GDM1 (cell line): ENCODE data around the gene VEGFC.

ENCODE experiments used
- DNase-seq: peaks from one replicate; lab custom pipeline; 2025; lab: John Stamatoyannopoulos, UW

VEGFC gene

DNA sequence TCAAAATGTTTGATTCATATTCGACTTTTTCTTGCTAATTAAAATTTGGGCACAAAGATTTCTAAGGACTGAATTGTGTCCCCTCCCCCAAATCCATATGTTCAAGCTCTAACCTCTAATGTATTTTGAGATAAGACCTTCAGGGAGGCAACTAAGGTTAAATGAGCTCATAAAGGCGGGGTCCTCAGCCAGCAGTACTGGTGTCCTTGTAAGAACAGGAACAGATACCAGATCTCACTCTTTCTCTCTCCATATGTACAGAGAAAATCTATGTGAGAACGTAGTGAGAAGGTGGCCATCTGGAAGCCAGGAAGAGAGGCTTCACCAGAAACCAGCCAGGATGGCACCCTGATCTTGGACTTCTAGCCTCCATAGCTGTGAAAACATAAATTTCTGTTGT, 116.9 kb downstream of the VEGFC start:
- DNase-seq = no peak

- DNase-seq = no peak
Observed at GRCh38 chr4:176671532-176671931, 121.2 kb downstream of the VEGFC start.

DNA sequence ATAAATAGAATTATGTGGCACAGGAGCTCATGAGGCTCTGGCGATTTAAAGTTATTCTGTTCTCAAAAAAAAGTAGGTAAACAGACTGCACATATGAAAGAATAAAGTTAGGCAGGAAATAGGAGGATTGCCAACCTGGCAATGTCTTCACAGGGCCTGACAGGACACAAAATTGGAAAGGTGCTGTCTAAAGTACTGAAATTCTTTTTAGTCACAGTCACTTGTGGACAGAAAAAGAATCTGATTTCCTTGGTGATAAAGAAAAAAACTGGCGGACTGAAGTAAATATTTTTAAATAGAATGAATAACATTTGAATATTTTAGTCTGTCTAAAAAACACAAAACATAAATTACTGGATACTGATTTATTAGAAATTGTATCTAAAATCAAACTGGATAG, 124.4 kb downstream of the VEGFC start:
- no peak for DNase-seq

- no peak for DNase-seq
Observed at GRCh38 chr4:176664964-176665363, 127.8 kb downstream of the VEGFC start.

GRCh38 chr4:176660561-176660960, 132.2 kb downstream of the VEGFC start:
- DNase-seq = no peak

DNA sequence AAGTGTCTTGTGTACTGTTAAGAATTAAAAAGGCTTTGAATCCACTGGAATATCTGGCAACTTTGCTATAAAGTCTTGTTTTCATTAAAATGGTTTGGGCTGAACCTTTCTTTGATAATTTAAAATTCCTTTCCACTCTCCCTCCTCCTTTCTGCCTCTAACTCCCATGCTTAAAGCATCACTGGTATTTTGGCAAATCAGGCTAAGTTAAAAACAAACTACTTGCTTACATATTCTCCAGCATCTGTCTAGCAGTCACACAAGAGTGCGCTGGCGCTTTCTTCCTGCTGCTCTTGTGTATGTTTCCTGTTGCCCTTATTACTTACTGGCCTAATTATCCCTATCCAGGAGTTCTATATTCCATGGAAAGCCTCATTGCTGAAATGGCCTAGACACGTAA, 136.6 kb downstream of the VEGFC start:
- DNase-seq = no peak

DNA sequence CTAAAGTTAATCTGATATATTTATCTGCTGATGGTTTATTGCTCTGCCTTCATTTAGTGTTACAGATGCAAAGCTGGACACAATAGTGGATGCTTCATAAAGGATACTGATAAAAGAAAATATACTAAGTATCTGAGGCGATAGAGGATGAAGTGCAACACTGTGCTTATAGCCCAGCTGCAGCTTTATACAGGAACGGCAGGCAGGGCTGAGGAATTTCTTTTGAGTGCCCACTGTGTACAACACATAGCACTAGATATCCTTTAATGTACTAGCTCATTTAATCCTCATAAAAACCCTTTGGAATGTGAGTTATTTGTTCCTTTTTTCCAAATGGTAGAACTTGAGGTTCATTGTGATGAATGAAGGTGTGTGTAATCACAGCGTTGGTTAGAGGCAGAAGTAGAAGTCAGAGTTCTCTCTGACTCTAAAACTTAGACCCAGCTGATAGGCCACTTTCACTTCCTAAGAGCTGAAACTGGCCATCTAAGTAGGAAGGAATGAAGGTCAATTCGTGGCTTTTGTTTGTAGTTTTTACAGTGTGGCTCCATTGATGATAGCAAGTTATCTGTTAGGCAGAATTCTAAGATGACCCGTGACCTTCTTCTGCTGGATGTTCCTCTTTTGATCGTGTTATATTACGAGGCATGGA, 138.0 kb downstream of the VEGFC start:
- DNase-seq = no peak

GRCh38 chr4:176653401-176654220, 139.1 kb downstream of the VEGFC start:
- no peak for DNase-seq

DNA sequence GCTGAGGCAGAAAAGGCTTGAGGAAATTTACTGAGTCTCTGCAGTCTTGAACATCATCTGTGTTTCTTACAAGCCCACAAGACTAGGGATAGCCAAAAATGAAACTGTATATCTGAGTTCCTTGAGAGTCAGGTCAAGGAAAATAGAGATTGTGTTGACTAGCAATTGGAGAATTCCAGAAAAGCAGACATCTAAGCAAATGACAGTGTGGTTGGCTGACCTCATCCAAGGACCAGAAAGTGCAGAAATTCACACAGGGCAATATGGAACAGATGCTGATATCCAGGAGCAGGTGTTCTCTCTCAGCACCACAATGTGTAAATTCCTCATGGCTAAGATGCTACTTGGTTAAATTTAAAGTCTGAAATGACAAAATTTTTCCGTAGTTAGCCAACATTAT, 146.4 kb downstream of the VEGFC start:
- no peak for DNase-seq

DNA sequence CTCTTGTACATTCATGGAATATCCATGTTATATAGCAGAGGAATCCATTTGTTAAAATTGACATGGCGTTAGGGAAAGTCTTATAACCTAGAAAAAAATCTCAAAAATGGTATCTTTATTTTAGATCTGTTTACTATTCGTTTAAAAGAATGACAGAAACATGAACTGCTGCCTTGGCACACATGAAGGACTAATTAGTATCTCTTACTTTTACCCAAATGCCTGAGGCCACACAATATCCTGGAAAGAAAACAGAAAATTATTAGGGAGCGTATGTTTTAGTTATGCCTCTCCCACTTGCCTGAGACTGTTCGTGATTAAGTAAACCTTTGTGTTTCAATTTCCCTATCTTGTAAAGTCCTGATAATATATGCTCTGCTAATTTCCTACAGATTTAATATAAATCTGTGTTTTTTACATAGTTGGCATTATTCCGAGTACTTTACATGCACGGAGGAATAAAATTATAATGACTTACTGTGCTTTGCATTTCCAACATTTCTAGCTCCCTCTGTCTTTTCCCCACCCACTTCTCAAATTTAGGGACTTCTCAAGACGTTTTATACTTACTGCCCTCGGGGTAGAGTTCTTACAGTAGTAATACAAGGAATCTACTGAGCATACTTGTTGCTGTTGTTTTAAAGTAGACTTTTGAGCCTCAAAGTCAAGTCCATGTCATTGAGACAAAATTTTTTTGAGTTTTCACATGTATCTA, 147.3 kb downstream of the VEGFC start:
- no peak for DNase-seq

GRCh38 chr4:176642472-176642871, 150.2 kb downstream of the VEGFC start:
- no peak for DNase-seq

DNA sequence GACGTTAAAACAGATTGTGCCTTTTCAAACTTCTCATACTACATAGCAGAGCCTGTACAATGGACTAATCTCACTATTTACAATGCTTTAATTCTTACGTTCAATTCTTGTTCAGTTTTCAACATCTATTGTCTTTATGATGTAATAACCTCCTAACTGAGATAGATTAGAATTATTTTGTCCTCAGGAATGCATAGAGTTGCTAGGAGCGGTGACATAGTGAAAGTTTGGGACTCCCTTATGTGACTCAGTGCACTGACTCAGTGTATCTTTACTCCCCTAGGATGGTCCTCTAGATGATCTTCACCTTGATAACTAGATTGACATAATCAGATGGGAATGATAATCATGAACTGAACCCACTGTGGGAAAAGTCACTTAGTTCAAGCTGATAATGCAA, 151.5 kb downstream of the VEGFC start:
- no peak for DNase-seq

DNA sequence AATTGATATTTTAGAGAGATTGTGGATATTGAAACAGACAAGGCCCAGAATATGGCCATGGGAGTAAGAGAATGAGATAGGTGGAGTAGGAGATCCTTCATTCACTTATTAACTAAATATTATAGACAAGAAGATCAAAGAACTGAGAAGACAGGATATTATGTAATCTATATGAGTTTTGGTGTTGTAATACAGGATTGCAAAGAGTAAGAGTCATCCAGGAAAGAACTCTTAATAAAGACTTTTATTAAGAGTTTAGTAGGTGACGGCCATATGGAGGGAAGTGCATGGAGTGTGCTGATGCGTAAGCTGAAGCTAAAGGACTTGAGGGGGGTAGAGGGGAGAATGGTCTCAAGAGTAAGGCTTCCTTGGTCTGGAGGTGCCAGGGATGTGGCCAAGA, 153.7 kb downstream of the VEGFC start:
- no peak for DNase-seq

GRCh38 chr4:176636292-176636691, 156.4 kb downstream of the VEGFC start:
- no peak for DNase-seq

DNA sequence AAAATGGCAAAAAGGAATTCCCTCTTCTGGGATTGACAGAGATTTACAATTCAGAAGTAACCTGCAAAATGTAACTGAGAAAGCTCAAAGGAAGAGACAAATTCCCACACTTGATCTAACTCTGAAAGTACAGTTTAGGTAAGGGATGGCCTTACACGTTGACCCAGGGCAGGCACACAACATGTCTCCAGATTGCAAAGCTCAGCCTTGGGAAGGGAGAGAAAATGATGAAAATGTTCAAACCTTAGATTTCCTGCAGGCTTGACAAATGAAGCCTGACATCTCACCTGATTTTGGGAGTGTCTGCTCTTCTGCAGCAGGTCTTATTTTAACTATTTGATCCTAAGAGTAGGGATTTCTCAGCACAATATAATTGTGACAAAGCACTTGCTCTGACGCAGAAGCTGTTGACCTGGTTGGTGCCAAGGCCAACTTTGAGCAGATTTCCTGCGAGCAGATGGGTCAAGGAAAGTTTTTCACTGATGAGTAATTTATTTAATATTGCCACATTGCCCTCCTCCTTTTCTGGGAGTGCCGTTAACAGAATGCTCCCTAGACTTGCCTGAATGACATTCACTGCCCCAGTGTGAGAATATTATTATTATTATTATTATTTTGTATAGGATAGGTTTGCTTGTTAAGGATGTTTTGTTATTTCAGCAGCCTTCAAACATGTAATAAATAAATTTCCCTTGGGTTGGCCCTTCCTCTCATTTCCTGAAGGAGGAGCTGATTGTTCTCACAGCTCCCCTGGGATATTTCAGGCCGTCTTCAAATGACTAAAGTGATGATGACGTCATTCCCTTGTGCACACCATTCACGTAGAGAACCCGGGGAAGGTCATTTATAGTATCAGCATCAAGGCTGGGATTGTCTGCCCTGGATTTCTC, 157.1 kb downstream of the VEGFC start:
- no peak for DNase-seq
